SKM-1 treated with dmso at 0.1 percent for 144 hours (cell line): ENCODE results near the gene OR1A1.
"Not testable (repeated sequence)": the region's sequence is repeated elsewhere in the genome, so short reads cannot be mapped to it uniquely, and the experiment has no call there.

ENCODE experiments used
- DNase-seq: peaks from one replicate; lab custom pipeline; 2025; ENCODE audit not compliant: unreplicated experiment; lab: John Stamatoyannopoulos, UW

The OR1A1 gene

GRCh38 chr17:3207367-3207766 lies at the start of gene OR1A1:
OR1A1 (plus strand) TSS chr17:3207667; CDS start chr17:3215621, 7,954 bp downstream.
- no peak for DNase-seq

GRCh38 chr17:3167574-3167973 lies 39.9 kb upstream of the OR1A1 start:
- no peak for DNase-seq

- DNase-seq: no peak
These were observed 17.5 kb upstream of the OR1A1 start for GRCh38 chr17:3189961-3190360.

GRCh38 chr17:3197219-3197618 lies 10.2 kb upstream of the OR1A1 start, which contains the start of gene OR1A2:
OR1A2 (plus strand) TSS chr17:3197519; CDS start chr17:3197519, 0 bp downstream.
- DNase-seq: no peak

- DNase-seq: no peak
These were observed 1.0 kb downstream of the OR1A1 start for GRCh38 chr17:3208484-3208883.

- no peak for DNase-seq
These were observed 5.5 kb downstream of the OR1A1 start for GRCh38 chr17:3213001-3213400.

- no peak for DNase-seq
These were observed 6.1 kb downstream of the OR1A1 start for GRCh38 chr17:3213587-3213986.

- not testable (repeated sequence) for DNase-seq
These were observed 12.5 kb downstream of the OR1A1 start for GRCh38 chr17:3219978-3220377.

- DNase-seq: no peak
These were observed 14.4 kb downstream of the OR1A1 start for GRCh38 chr17:3221850-3222249.

GRCh38 chr17:3222505-3222904 lies 15.0 kb downstream of the OR1A1 start:
- no peak for DNase-seq

GRCh38 chr17:3224721-3225352 lies 17.4 kb downstream of the OR1A1 start:
- not testable (repeated sequence) for DNase-seq

- DNase-seq: not testable (repeated sequence)
These were observed 24.8 kb downstream of the OR1A1 start for GRCh38 chr17:3232300-3232699.

GRCh38 chr17:3238685-3239084 lies 31.2 kb downstream of the OR1A1 start:
- DNase-seq: peak; percentile 65

- DNase-seq: not testable (repeated sequence)
These were observed 33.6 kb downstream of the OR1A1 start for GRCh38 chr17:3241044-3241443.

- DNase-seq: not testable (repeated sequence)
These were observed 37.4 kb downstream of the OR1A1 start for GRCh38 chr17:3244841-3245240.

GRCh38 chr17:3249013-3249412 lies 41.5 kb downstream of the OR1A1 start:
- not testable (repeated sequence) for DNase-seq

- no peak for DNase-seq
These were observed 49.1 kb downstream of the OR1A1 start for GRCh38 chr17:3256575-3256974.

GRCh38 chr17:3260163-3260562 lies 52.7 kb downstream of the OR1A1 start:
- DNase-seq: no peak

- DNase-seq: no peak
These were observed 53.1 kb downstream of the OR1A1 start for GRCh38 chr17:3260600-3260999.
